Retina (tissue), 1 donor: Measurements from ENCODE around the gene DMWD.
A peak's percentile ranks its signal among the peaks of the same experiment; 100 is the strongest.

Experiments used
- DNase-seq: peaks from one replicate; pipeline ENCODE4 v3.0.0-alpha.2; 2016

DMWD gene

DNA sequence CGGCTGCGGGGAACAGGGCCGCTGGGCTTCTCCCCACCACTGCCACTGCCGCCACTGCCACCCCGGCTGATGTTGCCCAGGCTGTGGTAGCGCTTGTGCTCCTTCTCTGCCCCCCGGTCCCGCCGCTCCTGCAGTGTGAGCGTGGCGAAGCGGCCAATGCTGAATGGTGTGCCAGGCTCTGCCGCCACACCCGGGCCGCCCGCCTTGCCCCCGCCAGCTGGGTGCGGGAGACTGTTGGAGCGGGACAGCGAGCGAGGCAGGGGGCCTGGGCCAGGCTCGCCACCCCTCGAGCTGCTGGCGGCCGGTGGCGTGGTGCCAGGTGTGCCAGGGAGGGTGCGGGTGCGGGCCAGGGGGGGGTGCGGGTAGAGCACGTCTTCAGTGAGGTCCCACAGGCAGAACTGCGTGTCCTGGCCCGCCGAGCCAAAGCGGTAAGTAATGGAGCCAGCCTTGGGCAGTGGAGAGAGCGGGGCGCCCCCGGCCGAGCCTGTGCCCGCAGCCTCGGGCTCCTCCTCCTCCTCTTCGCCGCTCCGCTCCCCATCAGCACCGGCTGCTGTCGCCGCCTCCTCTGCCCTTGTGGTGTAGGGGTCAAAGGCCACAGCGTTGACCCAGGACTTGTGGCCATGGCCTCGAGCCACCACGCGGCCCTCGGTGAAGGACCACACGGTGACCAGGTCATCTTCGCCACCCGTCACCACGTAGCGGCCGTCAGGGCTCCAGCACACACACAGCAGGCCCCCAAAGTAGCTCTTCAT, 6.7 kb downstream of the DMWD start:
- DNase-seq: no peak

DNA sequence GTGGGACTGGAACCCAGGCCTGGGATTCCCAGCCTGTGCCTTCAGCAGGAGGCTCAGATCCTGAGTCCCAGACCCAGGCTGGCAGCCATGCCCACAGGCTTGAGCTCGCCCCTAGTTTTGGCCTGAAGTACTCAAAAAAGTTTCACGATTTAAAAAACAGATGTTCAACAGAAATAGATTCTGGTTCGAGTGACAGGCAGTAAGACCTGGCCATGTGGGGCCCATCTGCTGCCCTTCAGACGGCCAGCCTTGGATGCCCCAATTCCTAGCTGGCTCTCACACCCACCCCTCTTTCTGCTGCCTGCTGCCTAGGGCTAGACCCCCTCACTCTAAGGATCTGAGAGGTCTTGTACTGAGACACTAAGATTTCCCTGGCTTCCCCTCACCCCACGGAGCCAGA, 7.5 kb downstream of the DMWD start:
- DNase-seq: no peak

- no peak for DNase-seq
Observed at GRCh38 chr19:45784096-45784495, 8.5 kb downstream of the DMWD start.

- DNase-seq: no peak
Observed at GRCh38 chr19:45782820-45783785, 9.5 kb downstream of the DMWD start.

DNA sequence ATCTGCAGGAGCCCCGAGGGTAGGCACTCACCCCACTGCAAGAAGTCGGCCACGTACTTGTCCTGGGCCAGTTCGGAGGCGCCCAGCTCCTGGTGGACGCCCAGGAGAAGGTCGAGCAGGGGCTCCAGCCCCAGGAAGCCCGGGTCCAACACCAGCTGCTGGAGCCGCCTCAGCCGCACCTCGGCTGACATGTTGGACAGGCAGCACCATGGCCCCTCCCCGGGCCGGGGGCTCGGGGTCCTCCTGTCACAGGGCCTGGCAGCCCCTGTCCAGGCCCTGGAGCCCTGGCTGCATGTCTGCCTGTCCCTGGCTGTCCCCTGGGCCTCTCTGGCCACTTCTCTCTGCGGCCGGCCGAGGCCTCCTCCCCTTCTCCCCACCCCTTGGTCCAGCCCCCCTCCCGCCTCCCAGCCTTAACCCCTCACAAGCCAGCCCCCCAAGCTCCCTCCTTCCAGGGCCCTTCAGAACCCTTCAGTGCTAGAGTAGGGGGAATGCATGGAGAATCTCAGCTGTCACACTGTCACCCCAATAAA, 10.4 kb downstream of the DMWD start, which contains the start of gene DMPK:
Gene DMPK, minus strand, starts transcription at position 329 of the 530 bp plus-strand sequence. Its CDS starts 138 bp downstream, at position 191.
- peak; percentile 17 for DNase-seq

GRCh38 chr19:45781214-45782161, 11.2 kb downstream of the DMWD start:
- DNase-seq: no peak

DNA sequence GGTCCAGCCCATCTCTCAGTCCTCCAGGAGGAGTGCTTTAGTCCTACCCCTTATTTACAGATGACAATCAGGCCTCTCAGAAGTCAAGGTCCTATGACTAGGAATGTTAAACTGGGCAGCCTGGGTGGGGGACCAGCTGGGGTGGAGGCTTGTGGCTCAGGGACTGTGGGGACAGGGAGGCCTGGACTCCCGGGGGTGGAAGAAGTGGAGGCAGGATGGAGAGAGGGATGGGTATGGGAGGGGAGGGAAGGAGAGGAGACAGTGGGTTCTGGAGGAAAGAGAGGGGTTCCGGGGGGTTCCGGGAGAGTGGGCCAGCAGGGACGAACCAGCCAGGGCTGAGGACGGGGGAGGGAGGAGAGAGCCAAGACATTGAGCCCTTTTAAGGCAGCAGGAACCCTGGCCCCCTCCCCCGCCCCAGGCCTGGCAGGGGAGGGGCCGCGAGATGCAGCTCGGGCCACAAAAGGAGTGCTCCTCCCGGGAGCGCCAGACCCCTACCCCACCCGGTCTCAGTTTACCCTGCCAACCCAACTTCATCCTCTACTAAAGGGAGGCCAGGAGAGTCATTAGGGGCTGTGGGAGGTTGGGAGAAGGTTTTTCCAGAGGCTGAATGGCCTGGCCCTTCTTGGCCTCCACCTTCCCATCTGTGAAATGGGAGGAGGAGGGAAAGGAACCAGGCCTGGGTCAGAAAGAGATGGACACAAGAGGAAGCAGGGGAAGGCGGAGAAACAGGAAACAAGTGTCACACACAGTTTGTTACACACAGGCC, 12.0 kb downstream of the DMWD start:
- no peak for DNase-seq

GRCh38 chr19:45780146-45780447, 12.5 kb downstream of the DMWD start:
- DNase-seq: no peak

GRCh38 chr19:45779231-45780145, 13.2 kb downstream of the DMWD start:
- peak; percentile 90 for DNase-seq

DNA sequence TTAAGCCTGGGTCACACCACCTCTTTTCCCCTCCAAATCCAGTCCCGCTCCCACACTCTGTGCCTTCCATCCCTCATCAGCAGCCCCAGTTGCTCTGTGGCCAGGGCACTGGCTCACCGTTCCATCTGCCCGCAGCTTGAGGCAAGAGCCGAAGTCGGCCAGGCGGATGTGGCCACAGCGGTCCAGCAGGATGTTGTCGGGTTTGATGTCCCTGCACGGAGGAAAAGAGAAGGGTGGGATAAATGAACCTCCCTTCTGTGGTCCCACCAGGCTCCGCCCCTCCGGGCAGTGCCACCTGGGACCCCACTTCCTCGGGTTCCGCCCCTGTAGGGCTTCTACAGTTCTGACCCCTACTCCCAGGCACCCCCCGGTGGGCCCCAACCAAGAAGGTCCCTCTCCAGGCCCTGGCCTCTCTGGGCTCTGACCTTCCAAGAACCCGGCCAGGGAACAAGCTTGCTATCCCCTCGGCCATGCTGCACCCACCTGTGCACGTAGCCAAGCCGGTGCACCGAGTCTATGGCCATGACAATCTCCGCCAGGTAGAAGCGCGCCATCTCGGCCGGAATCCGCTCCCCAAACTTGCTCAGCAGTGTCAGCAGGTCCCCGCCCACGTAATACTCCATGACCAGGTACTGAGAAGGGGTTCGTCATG, 14.5 kb downstream of the DMWD start:
- DNase-seq: no peak

- DNase-seq: no peak
Observed at GRCh38 chr19:45777395-45777961, 15.2 kb downstream of the DMWD start.

- DNase-seq: no peak
Observed at GRCh38 chr19:45774765-45775164, 17.9 kb downstream of the DMWD start.

DNA sequence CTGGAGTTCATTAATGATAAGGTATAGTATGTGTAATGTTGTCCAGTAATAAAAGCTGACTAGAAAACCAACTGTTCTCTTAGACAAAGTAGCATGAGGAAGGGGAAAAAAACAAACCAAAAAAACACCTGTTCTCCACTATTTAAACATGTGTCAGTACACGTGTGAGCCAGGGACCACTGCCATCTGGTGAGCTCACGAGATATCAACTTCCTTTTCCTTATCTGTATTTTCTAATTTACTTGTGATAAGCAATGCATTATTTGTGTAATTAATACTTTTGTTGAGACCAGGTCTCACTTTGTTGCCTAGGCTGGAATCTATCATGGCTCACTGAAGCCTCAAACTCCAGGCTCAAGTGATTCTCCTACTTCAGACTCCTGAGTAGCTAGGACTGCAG, 19.3 kb downstream of the DMWD start:
- DNase-seq: no peak

GRCh38 chr19:45772912-45773311, 19.7 kb downstream of the DMWD start:
- no peak for DNase-seq

GRCh38 chr19:45772130-45772840, 20.4 kb downstream of the DMWD start:
- no peak for DNase-seq

DNA sequence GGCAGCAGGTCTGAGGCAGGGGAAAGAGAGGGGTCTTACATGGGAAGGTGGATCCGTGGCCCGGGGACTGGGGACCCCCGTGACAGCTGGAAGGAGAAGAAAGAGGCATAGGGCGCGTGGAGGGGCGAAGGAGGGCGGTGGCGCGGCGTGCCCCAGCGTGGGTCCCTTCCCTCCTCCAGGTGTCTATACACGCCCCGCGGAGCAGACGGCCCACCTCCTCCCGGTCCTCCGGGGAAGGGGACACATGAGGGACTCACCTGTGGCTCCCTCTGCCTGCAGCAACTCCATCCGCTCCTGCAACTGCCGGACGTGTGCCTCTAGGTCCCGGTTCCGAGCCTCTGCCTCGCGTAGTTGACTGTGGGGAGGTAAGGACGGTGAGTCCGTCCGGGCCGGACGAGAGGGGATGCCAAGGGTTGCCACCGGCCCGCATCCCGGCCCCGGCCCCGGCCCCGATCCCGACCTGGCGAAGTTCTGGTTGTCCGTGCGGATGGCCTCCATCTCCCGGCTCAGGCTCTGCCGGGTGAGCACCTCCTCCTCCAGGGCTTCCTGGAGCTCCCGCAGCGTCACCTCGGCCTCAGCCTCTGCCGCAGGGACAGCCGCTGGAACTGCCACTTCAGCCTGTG, 21.2 kb downstream of the DMWD start:
- DNase-seq: peak; percentile 27

DNA sequence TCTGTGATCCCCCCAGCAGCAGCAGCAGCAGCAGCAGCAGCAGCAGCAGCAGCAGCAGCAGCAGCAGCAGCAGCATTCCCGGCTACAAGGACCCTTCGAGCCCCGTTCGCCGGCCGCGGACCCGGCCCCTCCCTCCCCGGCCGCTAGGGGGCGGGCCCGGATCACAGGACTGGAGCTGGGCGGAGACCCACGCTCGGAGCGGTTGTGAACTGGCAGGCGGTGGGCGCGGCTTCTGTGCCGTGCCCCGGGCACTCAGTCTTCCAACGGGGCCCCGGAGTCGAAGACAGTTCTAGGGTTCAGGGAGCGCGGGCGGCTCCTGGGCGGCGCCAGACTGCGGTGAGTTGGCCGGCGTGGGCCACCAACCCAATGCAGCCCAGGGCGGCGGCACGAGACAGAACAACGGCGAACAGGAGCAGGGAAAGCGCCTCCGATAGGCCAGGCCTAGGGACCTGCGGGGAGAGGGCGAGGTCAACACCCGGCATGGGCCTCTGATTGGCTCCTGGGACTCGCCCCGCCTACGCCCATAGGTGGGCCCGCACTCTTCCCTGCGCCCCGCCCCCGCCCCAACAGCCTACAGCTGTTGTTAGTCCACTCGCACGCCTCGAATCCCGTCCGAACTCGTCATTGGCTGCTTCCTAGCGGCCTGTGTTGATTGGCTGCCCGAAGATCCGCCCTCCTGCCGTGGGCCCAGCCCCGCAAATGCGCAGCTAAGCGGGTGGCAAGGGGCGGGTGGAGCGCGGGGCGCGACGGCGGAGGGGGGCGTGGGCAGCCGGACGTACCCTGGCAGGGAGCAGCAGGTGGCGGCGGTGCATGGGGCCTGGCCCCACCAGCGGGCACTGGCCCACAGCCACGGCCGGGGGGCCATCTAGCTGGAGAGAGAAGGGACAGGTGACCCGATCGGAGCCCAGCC, 22.2 kb downstream of the DMWD start:
- DNase-seq: peak; percentile 99

DNA sequence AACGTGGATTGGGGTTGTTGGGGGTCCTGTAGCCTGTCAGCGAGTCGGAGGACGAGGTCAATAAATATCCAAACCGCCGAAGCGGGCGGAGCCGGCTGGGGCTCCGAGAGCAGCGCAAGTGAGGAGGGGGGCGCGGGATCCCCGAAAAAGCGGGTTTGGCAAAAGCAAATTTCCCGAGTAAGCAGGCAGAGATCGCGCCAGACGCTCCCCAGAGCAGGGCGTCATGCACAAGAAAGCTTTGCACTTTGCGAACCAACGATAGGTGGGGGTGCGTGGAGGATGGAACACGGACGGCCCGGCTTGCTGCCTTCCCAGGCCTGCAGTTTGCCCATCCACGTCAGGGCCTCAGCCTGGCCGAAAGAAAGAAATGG, 22.8 kb downstream of the DMWD start:
- DNase-seq: no peak
